ENCODE measurements around the gene TEKT4.
"Not testable (repeated sequence)": the region's sequence is repeated elsewhere in the genome, so short reads cannot be mapped to it uniquely, and the experiment has no call there.

Gene TEKT4

GRCh38 chr2:94875820-94876522 is 4.7 kb downstream of the TEKT4 start:
- no peak for DNase-seq (ENCODE audit: low read depth in 2 of 2)

DNA sequence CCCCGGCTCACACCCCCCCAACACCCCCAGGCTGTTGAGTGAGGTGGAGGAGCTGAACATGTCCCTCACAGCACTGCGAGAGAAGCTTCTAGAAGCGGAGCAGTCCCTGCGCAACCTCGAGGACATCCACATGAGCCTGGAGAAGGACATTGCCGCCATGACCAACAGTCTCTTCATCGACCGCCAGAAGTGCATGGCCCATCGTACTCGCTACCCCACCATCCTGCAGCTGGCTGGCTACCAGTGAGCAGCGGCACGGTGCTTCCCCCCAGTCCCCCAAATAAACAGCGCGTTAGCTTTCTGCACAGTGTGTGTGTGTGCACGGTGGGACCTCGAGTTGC is 5.3 kb downstream of the TEKT4 start:
- DNase-seq (ENCODE audit: low read depth in 2 of 2) = no peak

GRCh38 chr2:94877129-94877528 is 5.9 kb downstream of the TEKT4 start:
- no peak for DNase-seq (ENCODE audit: low read depth in 2 of 2)

DNA sequence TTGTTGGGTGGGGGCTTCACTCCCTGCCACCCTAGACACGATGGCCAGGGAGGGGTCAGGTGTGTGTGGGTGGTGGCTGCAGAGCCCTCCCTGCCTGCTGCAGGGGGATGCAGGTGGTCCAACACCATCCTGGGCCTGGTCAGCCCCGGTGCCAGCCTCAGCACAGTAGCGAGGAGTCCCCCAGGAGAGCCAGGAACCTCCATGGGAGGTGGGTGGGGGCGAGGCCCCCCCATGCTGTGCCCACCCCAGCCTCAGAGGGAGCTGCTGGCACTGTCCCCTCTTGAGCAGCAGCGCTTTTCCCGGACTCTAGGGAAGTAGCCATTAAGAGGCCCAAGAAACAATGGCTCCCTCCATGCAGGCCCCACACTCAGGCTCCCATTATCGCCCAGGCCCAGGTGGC is 7.3 kb downstream of the TEKT4 start:
- DNase-seq (ENCODE audit: low read depth in 2 of 2) = not testable (repeated sequence)

GRCh38 chr2:94879314-94879981 is 8.2 kb downstream of the TEKT4 start:
- no peak for DNase-seq (ENCODE audit: low read depth in 2 of 2)

DNA sequence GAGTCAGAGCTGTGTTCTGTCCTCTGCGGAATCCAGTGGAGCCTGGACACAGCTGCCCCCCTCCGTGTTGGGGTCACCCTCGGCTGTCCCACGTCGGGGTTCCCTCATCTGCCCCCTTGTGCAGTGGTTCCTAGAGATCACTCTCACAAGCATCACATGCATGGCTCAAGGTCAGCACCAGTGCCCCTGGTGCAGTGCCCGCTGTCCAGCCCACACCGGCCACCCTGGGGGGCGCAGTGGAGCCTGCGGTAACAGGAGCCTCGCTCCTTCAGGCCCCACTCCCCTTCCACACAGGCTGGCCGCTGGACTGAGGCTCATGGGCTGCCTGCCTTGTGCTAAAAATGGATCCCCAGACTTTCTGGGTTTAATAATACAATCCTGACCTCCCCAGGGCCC is 8.8 kb downstream of the TEKT4 start:
- DNase-seq (ENCODE audit: low read depth in 2 of 2) = no peak

DNA sequence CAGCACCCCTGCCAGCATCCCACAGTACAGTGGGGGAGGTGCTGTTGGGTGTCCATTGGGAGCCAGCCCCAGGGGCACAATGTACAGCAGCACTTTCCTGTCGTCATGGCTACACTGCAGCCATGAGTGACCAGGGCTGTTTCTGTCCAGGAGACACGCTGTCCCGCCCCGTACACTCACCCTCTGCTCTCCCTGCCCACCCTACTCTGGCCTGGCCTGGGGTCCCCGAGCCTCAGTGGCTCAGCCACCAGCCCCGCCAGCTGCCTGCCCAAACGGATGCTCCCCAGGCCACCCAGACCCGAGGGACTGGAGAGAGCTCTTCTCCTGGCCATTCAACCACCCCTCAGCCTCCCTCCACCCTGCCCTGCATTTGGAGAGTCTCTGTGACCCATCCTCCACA is 9.3 kb downstream of the TEKT4 start:
- DNase-seq (ENCODE audit: low read depth in 2 of 2) = no peak

DNA sequence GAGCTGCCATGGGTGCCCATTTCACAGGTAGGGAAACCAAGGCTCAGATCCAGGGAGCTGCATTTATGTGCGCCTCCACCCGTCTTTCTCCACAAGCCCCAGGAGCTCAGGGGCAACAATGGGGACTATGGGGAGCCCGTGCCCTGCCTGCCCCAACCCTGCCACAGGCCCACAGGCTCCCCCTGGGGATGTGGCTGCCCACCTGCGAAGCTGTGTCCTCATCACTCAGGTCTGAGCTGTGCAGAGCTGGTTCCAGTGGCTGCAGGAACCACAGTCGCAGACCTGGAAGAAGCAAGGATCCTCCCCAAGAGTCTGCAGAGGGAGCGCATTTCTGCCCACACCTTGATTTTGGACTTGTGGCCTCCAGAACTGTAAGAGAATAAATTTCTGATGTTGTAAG is 9.8 kb downstream of the TEKT4 start:
- no peak for DNase-seq (ENCODE audit: low read depth in 2 of 2)

- no peak for DNase-seq (ENCODE audit: low read depth in 2 of 2)
These were observed 19.0 kb downstream of the TEKT4 start for GRCh38 chr2:94890234-94890633.

GRCh38 chr2:94895273-94895672 is 24.0 kb downstream of the TEKT4 start:
- DNase-seq (ENCODE audit: low read depth in 2 of 2) = not testable (repeated sequence)

DNA sequence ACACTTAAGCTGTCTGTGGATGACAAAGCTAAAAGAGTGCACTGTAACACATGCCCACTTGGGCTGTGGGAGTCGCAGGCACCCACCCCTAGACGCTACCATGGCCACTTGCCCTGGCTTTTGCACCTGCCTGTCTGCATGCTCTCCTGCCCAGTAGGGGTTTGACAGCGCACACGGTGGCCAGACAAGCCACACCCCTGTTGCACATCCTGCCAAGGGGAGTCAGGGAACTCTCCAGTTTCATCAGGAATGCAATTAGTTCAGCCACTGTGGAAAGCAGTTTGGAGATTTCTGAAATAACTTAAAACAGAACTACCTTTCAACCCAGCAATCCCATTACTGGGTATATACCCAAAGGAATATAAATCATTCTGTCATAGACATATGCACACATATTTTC is 35.7 kb downstream of the TEKT4 start:
- DNase-seq (ENCODE audit: low read depth in 2 of 2) = not testable (repeated sequence)

DNA sequence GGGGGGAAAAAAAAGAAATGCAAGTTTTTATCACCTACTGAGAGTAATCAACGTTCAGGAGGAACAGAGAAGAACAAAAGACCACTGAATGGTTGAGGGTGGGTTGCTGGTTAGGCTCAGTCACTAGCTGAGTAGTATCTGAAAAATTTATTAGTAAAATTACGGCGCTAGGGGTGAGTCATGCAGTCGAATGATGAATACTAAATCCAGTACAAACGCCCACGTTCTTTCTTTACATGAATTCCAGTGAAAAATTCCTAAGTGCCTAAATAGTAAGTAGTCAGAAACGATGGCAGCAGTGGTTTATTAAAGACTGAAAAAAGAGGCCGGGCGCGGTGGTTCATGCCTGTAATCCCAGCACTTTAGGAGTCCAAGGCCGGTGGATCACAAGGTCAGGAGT is 52.0 kb downstream of the TEKT4 start:
- no peak for DNase-seq (ENCODE audit: low read depth in 2 of 2)

GRCh38 chr2:94924999-94925398 is 53.8 kb downstream of the TEKT4 start:
- DNase-seq (ENCODE audit: low read depth in 2 of 2) = not testable (repeated sequence)

Data from stimulated activated CD4-positive, alpha-beta T cell treated with anti-CD3 and anti-CD28 coated beads, Interleukin-1b, Interleukin-23, amount 100 ng/mL, for 1 hour (primary cell).